Ascending aorta (tissue), 2 donors: Measurements from ENCODE around the gene PDIA3. TPM values are rescaled to one million over a fixed set of nuclear protein-coding genes. Genes with fewer than 3 reads are reported as not detected.

ENCODE experiments used
- DNase-seq, 2 donors: peaks; one replicate each; pipeline ENCODE4 v3.0.0-alpha.2; 2019; ENCODE audit warnings: low spot score in 2 of 2
- H3K27ac ChIP-seq, 2 donors: fragments of 200-600 bp; sonication (generic); one replicate each; pipeline ENCODE4 v1.5.1; 2016 to 2017; ENCODE audit warnings: mild to moderate bottlenecking in 1 of 2
- H3K27me3 ChIP-seq: fragments of 200-600 bp; sonication (generic); one replicate; pipeline ENCODE4 v1.5.1; 2017
- H3K36me3 ChIP-seq, 2 donors: fragments of 200-600 bp; sonication (generic); one replicate each; pipeline ENCODE4 v1.5.1; 2016
- H3K4me1 ChIP-seq, 2 donors: fragments of 200-600 bp; sonication (generic); one replicate each; pipeline ENCODE4 v1.5.1; 2016 to 2017; ENCODE audit warnings: mild to moderate bottlenecking in 1 of 2
- H3K4me3 ChIP-seq, 2 donors: fragments of 200-600 bp; sonication (generic); one replicate each; pipeline ENCODE4 v1.5.1; 2016 to 2017; ENCODE audit warnings: mild to moderate bottlenecking in 1 of 2
- H3K9me3 ChIP-seq, 2 donors: fragments of 200-600 bp; sonication (generic); one replicate each; pipeline ENCODE4 v1.5.1; 2016
- intact Hi-C: fragments of 100-400 bp; cut with DNase I; formaldehyde crosslinking; loops from one replicate; pipeline ENCODE4 v1.15.1; 2023
- total RNA-seq: library from RNA; depleted of rRNA; stranded (reverse); fragments of >200 nt; gene quantifications from one replicate; pipeline ENCODE4 v1.1.0, GENCODE V29; 2016
- TF ChIP-seq, protein P1 (sequence below), 3 experiments: fragments of 200-600 bp in 2 of 3; fragments of 450-650 bp in 1 of 3; sonication (generic) in 2 of 3; IDR thresholded peaks; one replicate each; pipeline ENCODE4 v1.5.1; 2016 to 2019; ENCODE audit warnings: antibody characterized with exemption in 3 of 3, mild to moderate bottlenecking in 1 of 3, moderate library complexity in 1 of 3

PDIA3 gene
- total RNA-seq, 1 donor from 2014 or later: 89.1 TPM

GRCh38 chr15:43763819-43764446 is 17.7 kb downstream of the PDIA3 start:
- no peak for DNase-seq
- no peaks in the 10 kb centered on the region for H3K27me3 ChIP-seq
- H3K27ac ChIP-seq: peak overlapping the region in 1 of 2 donors; percentile 11
- TF ChIP-seq, protein P1, sequence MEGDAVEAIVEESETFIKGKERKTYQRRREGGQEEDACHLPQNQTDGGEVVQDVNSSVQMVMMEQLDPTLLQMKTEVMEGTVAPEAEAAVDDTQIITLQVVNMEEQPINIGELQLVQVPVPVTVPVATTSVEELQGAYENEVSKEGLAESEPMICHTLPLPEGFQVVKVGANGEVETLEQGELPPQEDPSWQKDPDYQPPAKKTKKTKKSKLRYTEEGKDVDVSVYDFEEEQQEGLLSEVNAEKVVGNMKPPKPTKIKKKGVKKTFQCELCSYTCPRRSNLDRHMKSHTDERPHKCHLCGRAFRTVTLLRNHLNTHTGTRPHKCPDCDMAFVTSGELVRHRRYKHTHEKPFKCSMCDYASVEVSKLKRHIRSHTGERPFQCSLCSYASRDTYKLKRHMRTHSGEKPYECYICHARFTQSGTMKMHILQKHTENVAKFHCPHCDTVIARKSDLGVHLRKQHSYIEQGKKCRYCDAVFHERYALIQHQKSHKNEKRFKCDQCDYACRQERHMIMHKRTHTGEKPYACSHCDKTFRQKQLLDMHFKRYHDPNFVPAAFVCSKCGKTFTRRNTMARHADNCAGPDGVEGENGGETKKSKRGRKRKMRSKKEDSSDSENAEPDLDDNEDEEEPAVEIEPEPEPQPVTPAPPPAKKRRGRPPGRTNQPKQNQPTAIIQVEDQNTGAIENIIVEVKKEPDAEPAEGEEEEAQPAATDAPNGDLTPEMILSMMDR (IDR thresholded peaks at IDR 0.05): no peak
- no peaks in the 10 kb centered on the region for H3K4me1 ChIP-seq
- no peaks in the 10 kb centered on the region for H3K9me3 ChIP-seq
- intact Hi-C loops: no loop called here
- peaks cover 90 to 96% of the 10 kb centered on the region in 2 donors for H3K36me3 ChIP-seq
- no peak overlapping the region for H3K4me3 ChIP-seq

GRCh38 chr15:43769584-43770228 is 23.5 kb downstream of the PDIA3 start:
- DNase-seq: peak in 1 of 2 donors; percentile 75
- TF ChIP-seq, protein P1 (IDR thresholded peaks at IDR 0.05): peak; percentile 43 to 85 (median 76)

GRCh38 chr15:43771816-43772215 is 25.6 kb downstream of the PDIA3 start:
- no peak for DNase-seq
- Histone ChIP-seq H3K36me3 (peaks cover 50 to 73% of the 10 kb centered on the region in 2 donors), H3K27ac (no peak overlapping the region), H3K9me3 (no peaks in the 10 kb centered on the region), H3K4me3 (no peak overlapping the region), H3K27me3 (no peaks in the 10 kb centered on the region), H3K4me1 (peaks cover 0 to 6% of the 10 kb centered on the region in 2 donors)
- TF ChIP-seq, protein P1 (IDR thresholded peaks at IDR 0.05): no peak
- intact Hi-C loops: loop anchor here (10.0 kb wide), 2 partner anchors 53 to 257 kb away; partner anchors contain the start of genes MAP1A, MFAP1 and WDR76

More at GRCh38 chr15:43769584-43770228, 23.5 kb downstream of the PDIA3 start:
- peaks cover 68 to 94% of the 10 kb centered on the region in 2 donors for H3K36me3 ChIP-seq
- H3K27ac ChIP-seq: peak overlapping the region in 1 of 2 donors; percentile 39
- H3K4me3 ChIP-seq: no peak overlapping the region
- no peaks in the 10 kb centered on the region for H3K4me1 ChIP-seq
- H3K9me3 ChIP-seq: no peaks in the 10 kb centered on the region
- H3K27me3 ChIP-seq: no peaks in the 10 kb centered on the region
- intact Hi-C loops: loop anchor here (10.0 kb wide), 2 partner anchors 55 to 255 kb away; partner anchors contain the start of genes MAP1A, MFAP1 and WDR76

GRCh38 chr15:43772624-43773023 is 26.4 kb downstream of the PDIA3 start:
- Histone ChIP-seq H3K9me3 (no peaks in the 10 kb centered on the region), H3K36me3 (peaks cover 42 to 65% of the 10 kb centered on the region in 2 donors), H3K4me3 (no peak overlapping the region), H3K27ac (no peak overlapping the region), H3K4me1 (peaks cover 0 to 6% of the 10 kb centered on the region in 2 donors), H3K27me3 (no peaks in the 10 kb centered on the region)
- intact Hi-C loops: loop anchor here (10.0 kb wide), 2 partner anchors 52 to 258 kb away; partner anchors contain the start of genes MAP1A, MFAP1 and WDR76
- TF ChIP-seq, protein P1 (IDR thresholded peaks at IDR 0.05): no peak
- DNase-seq: no peak

DNA sequence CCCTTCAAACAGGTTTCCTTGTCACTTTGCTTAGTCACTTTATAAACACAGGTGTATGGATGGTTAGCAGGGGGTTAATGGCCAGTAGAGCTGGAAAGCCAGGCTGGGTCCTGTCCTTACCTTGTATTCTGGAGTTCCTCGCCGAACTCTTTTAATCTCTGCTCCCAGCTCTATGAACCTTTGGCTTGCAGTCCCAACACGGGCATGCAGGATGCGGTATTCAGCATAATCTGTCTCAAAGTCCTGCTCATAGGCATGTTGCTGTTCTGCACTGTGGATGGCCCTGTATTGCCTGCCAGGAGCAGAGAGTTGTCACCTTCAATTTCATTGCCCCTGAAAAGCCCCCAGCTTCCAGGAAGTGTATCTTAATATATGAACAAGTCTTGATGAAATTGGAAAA is 27.8 kb downstream of the PDIA3 start:
- TF ChIP-seq, protein P1 (IDR thresholded peaks at IDR 0.05): no peak

More for the DNA sequence above, 27.8 kb downstream of the PDIA3 start:
- Histone ChIP-seq H3K4me3 (no peak overlapping the region), H3K4me1 (peaks cover 0 to 11% of the 10 kb centered on the region in 2 donors), H3K36me3 (peaks cover 29 to 51% of the 10 kb centered on the region in 2 donors), H3K9me3 (no peaks in the 10 kb centered on the region), H3K27ac (peak overlapping the region; percentile 88 to 92), H3K27me3 (no peaks in the 10 kb centered on the region)
- DNase-seq: no peak
- intact Hi-C loops: loop anchor here (10.0 kb wide), 2 partner anchors 51 to 259 kb away; partner anchors contain the start of genes MAP1A, MFAP1 and WDR76
